HCEC 1CT (cell line): ENCODE results near the gene HDAC1.
"Not testable (repeated sequence)": the region's sequence is repeated elsewhere in the genome, so short reads cannot be mapped to it uniquely, and the experiment has no call there.

Experiments used
- DNase-seq: peaks from one replicate; pipeline ENCODE4 v3.0.0-alpha.2; 2017

Gene HDAC1

GRCh38 chr1:32351399-32352238 lies 59.7 kb downstream of the HDAC1 start:
- DNase-seq = peak; percentile 90

- DNase-seq = no peak
Measured at GRCh38 chr1:32352239-32352745, 60.4 kb downstream of the HDAC1 start.

GRCh38 chr1:32352831-32353383 lies 61.0 kb downstream of the HDAC1 start:
- DNase-seq = no peak

- no peak for DNase-seq
Measured at GRCh38 chr1:32353431-32353830, 61.5 kb downstream of the HDAC1 start.

GRCh38 chr1:32353886-32354570 lies 62.1 kb downstream of the HDAC1 start:
- DNase-seq = peak; percentile 49

GRCh38 chr1:32355778-32356177 lies 63.9 kb downstream of the HDAC1 start:
- DNase-seq = not testable (repeated sequence)

- DNase-seq = no peak
Measured at GRCh38 chr1:32356478-32356877, 64.6 kb downstream of the HDAC1 start.

- no peak for DNase-seq
Measured at GRCh38 chr1:32357614-32358013, 65.7 kb downstream of the HDAC1 start.

- no peak for DNase-seq
Measured at GRCh38 chr1:32358435-32358834, 66.6 kb downstream of the HDAC1 start.

GRCh38 chr1:32361308-32361673 lies 69.4 kb downstream of the HDAC1 start:
- DNase-seq = no peak

GRCh38 chr1:32361674-32362473 lies 70.0 kb downstream of the HDAC1 start:
- DNase-seq = no peak

- no peak for DNase-seq
Measured at GRCh38 chr1:32362474-32363313, 70.8 kb downstream of the HDAC1 start, which contains the start of the genes FAM229A and TSSK3. Gene FAM229A, minus strand, starts transcription at chr1:32362485. Its CDS starts 394 bp downstream, at chr1:32362091. Gene TSSK3, plus strand, starts transcription at chr1:32362539. Its CDS starts 163 bp downstream, at chr1:32362702.

- DNase-seq = no peak
Measured at GRCh38 chr1:32363713-32364112, 71.8 kb downstream of the HDAC1 start.

GRCh38 chr1:32364836-32365235 lies 73.0 kb downstream of the HDAC1 start:
- no peak for DNase-seq

- DNase-seq = no peak
Measured at GRCh38 chr1:32365445-32365844, 73.6 kb downstream of the HDAC1 start.

- DNase-seq = no peak
Measured at GRCh38 chr1:32367912-32368635, 76.2 kb downstream of the HDAC1 start.

GRCh38 chr1:32372149-32372756 lies 80.4 kb downstream of the HDAC1 start:
- DNase-seq = no peak

GRCh38 chr1:32373996-32374592 lies 82.2 kb downstream of the HDAC1 start:
- no peak for DNase-seq

GRCh38 chr1:32376199-32376598 lies 84.3 kb downstream of the HDAC1 start:
- no peak for DNase-seq

- no peak for DNase-seq
Measured at GRCh38 chr1:32377541-32378220, 85.8 kb downstream of the HDAC1 start.
